Activated CD8-positive, alpha-beta memory T cell treated with anti-CD3 and anti-CD28 coated beads for 1 hour (primary cell): ENCODE data around the gene EXOC7.
"Not testable (repeated sequence)": the region's sequence is repeated elsewhere in the genome, so short reads cannot be mapped to it uniquely, and the experiment has no call there.

Experiments
- DNase-seq, 2 donors: peaks; one replicate each; pipeline ENCODE4 v3.0.0-alpha.2; 2020; ENCODE audit warnings: low read depth in 1 of 2; ENCODE audit errors: extremely low read depth in 1 of 2

Gene EXOC7

GRCh38 chr17:76088868-76089576 lies 14.6 kb downstream of the EXOC7 start:
- no peak for DNase-seq

GRCh38 chr17:76088041-76088867 lies 15.3 kb downstream of the EXOC7 start:
- no peak for DNase-seq

- no peak for DNase-seq
Measured at GRCh38 chr17:76087531-76087930, 16.1 kb downstream of the EXOC7 start.

GRCh38 chr17:76086384-76086783 lies 17.2 kb downstream of the EXOC7 start:
- no peak for DNase-seq

- no peak for DNase-seq
Measured at GRCh38 chr17:76085731-76086366, 17.7 kb downstream of the EXOC7 start.

- DNase-seq = no peak
Measured at GRCh38 chr17:76085066-76085730, 18.4 kb downstream of the EXOC7 start.

- DNase-seq = no peak
Measured at GRCh38 chr17:76083536-76084182, 19.9 kb downstream of the EXOC7 start.

- DNase-seq = no peak
Measured at GRCh38 chr17:76082326-76083251, 21.0 kb downstream of the EXOC7 start.

- no peak for DNase-seq
Measured at GRCh38 chr17:76081295-76082210, 22.0 kb downstream of the EXOC7 start.

GRCh38 chr17:76080768-76081287 lies 22.8 kb downstream of the EXOC7 start:
- DNase-seq = no peak

GRCh38 chr17:76079956-76080767 lies 23.4 kb downstream of the EXOC7 start:
- no peak for DNase-seq

- no peak for DNase-seq
Measured at GRCh38 chr17:76079535-76079955, 24.0 kb downstream of the EXOC7 start.

- DNase-seq = no peak
Measured at GRCh38 chr17:76078860-76079534, 24.6 kb downstream of the EXOC7 start, which contains the start of gene ZACN. TSS of gene ZACN (plus strand) at chr17:76079182. CDS start at chr17:76079265, 83 bp downstream.

- DNase-seq = not testable (repeated sequence)
Measured at GRCh38 chr17:76078370-76078769, 25.2 kb downstream of the EXOC7 start.

- no peak for DNase-seq
Measured at GRCh38 chr17:76077584-76078110, 25.9 kb downstream of the EXOC7 start.

GRCh38 chr17:76076765-76077583 lies 26.6 kb downstream of the EXOC7 start:
- no peak for DNase-seq
